Body of pancreas (tissue), 4 donors: Measurements from ENCODE around the gene MAPK11.

ENCODE experiments used
- CTCF ChIP-seq, 7 experiments: fragments of 450-650 bp in 4 of 7; fragments of 200-600 bp in 3 of 7; sonication (generic) in 3 of 7; IDR thresholded peaks; one replicate each; pipeline ENCODE4 v1.5.1; 2016 to 2019; ENCODE audit warnings: antibody characterized with exemption in 7 of 7
- POLR2A ChIP-seq, 3 donors: fragments of 450-650 bp; IDR thresholded peaks; one replicate each; pipeline ENCODE4 v1.6.1; 2016; ENCODE audit warnings: antibody characterized with exemption in 3 of 3, mild to moderate bottlenecking in 2 of 3

GRCh38 chr22:50312371-50312770 lies 42.2 kb upstream of the MAPK11 start:
- TF ChIP-seq CTCF (IDR thresholded peaks at IDR 0.05) (no peak), POLR2A (IDR thresholded peaks at IDR 0.05) (no peak)
